GM12801 (cell line): Measurements from ENCODE around the gene DOCK8.

Experiments used
- CTCF ChIP-seq: IDR thresholded peaks from one replicate; pipeline ENCODE4 v1.5.1; 2011; ENCODE audit warnings: control low read depth; ENCODE audit not compliant: insufficient read length; ENCODE audit errors: extremely low read depth

DOCK8 gene

GRCh38 chr9:389758-390157 is 175.1 kb downstream of the DOCK8 start:
- no peak for TF ChIP-seq CTCF

- no peak for TF ChIP-seq CTCF
Observed at GRCh38 chr9:392077-392804, 177.6 kb downstream of the DOCK8 start.

- no peak for TF ChIP-seq CTCF
Observed at GRCh38 chr9:394347-395052, 179.8 kb downstream of the DOCK8 start.

GRCh38 chr9:396396-396795 is 181.7 kb downstream of the DOCK8 start:
- no peak for TF ChIP-seq CTCF

- TF ChIP-seq CTCF: no peak
Observed at GRCh38 chr9:398085-398484, 183.4 kb downstream of the DOCK8 start.

- TF ChIP-seq CTCF: no peak
Observed at GRCh38 chr9:401223-401622, 186.6 kb downstream of the DOCK8 start.

- no peak for TF ChIP-seq CTCF
Observed at GRCh38 chr9:404234-404633, 189.6 kb downstream of the DOCK8 start.
